ENCODE data around the gene ANO7. TPM values are rescaled to one million over a fixed set of nuclear protein-coding genes. Genes with fewer than 3 reads are reported as not detected.

ANO7 gene
- total RNA-seq, 1 experiment from 2014 or later: 0.84 TPM

DNA sequence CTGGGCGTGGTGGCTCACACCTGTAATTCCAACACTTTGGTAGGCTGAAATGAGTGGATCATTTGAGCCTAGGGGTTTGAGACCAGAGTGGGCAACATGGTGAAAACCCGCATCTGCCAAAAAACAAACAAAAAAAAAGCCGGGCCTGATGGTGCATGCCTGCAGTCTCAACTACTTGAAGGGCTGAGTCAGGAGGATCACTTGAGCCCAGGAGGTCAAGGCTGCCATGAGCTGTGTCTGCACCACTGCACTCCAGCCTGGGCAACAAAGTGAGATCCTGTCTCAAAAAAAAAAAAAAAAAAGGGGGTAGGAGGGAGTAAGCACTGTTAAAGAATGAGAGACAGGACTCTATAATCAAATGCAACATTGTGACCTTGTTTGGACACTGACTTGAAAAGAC, 72.4 kb downstream of the ANO7 start:
- H3K9me2 ChIP-seq (ENCODE audit: insufficient read depth): no peaks in the 10 kb centered on the region
- no peak overlapping the region for H3K9ac ChIP-seq (ENCODE audit: low read length)
- no peaks in the 10 kb centered on the region for H3K9me3 ChIP-seq (ENCODE audit: control insufficient read depth in 1 of 2, insufficient read depth in 1 of 2, low read depth in 1 of 2, low read length in 2 of 2)
- ATAC-seq: no peak
- H3K27ac ChIP-seq (ENCODE audit: low read depth, low read length): no peak overlapping the region
- POLR2A ChIA-PET: no interaction called here
- H3K4me1 ChIP-seq (ENCODE audit: control insufficient read depth in 1 of 2, insufficient read depth in 2 of 2, low read length in 2 of 2): no peaks in the 10 kb centered on the region
- TF ChIP-seq SRF (IDR thresholded peaks at IDR 0.05; ENCODE audit: low read depth) (no peak), EZH2 (IDR thresholded peaks at IDR 0.05) (no peak), CEBPB (IDR thresholded peaks at IDR 0.05; ENCODE audit: low read depth) (no peak), SP1 (IDR thresholded peaks at IDR 0.05; ENCODE audit: low read depth) (no peak), TCF7L2 (IDR thresholded peaks at IDR 0.05; ENCODE audit: borderline replicate concordance, extremely low read depth, insufficient read depth, insufficient read length) (no peak), POLR2A (IDR thresholded peaks at IDR 0.05; ENCODE audit: borderline replicate concordance, extremely low read depth, insufficient read depth, insufficient read length) (no peak), EZH2phosphoT487 (IDR thresholded peaks at IDR 0.05; ENCODE audit: borderline replicate concordance) (no peak), POLR2AphosphoS5 (IDR thresholded peaks at IDR 0.05; ENCODE audit: low read depth, low read length) (no peak)
- TF ChIP-seq, protein P1, sequence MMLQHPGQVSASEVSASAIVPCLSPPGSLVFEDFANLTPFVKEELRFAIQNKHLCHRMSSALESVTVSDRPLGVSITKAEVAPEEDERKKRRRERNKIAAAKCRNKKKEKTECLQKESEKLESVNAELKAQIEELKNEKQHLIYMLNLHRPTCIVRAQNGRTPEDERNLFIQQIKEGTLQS (IDR thresholded peaks at IDR 0.05): no peak
- TF ChIP-seq, protein P2, sequence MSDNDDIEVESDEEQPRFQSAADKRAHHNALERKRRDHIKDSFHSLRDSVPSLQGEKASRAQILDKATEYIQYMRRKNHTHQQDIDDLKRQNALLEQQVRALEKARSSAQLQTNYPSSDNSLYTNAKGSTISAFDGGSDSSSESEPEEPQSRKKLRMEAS (IDR thresholded peaks at IDR 0.05): no peak
- TF ChIP-seq, protein P3, sequence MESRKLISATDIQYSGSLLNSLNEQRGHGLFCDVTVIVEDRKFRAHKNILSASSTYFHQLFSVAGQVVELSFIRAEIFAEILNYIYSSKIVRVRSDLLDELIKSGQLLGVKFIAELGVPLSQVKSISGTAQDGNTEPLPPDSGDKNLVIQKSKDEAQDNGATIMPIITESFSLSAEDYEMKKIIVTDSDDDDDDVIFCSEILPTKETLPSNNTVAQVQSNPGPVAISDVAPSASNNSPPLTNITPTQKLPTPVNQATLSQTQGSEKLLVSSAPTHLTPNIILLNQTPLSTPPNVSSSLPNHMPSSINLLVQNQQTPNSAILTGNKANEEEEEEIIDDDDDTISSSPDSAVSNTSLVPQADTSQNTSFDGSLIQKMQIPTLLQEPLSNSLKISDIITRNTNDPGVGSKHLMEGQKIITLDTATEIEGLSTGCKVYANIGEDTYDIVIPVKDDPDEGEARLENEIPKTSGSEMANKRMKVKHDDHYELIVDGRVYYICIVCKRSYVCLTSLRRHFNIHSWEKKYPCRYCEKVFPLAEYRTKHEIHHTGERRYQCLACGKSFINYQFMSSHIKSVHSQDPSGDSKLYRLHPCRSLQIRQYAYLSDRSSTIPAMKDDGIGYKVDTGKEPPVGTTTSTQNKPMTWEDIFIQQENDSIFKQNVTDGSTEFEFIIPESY (IDR thresholded peaks at IDR 0.05; ENCODE audit: extremely low read depth, insufficient replicate concordance, low read length): no peak
- TF ChIP-seq, protein P4, sequence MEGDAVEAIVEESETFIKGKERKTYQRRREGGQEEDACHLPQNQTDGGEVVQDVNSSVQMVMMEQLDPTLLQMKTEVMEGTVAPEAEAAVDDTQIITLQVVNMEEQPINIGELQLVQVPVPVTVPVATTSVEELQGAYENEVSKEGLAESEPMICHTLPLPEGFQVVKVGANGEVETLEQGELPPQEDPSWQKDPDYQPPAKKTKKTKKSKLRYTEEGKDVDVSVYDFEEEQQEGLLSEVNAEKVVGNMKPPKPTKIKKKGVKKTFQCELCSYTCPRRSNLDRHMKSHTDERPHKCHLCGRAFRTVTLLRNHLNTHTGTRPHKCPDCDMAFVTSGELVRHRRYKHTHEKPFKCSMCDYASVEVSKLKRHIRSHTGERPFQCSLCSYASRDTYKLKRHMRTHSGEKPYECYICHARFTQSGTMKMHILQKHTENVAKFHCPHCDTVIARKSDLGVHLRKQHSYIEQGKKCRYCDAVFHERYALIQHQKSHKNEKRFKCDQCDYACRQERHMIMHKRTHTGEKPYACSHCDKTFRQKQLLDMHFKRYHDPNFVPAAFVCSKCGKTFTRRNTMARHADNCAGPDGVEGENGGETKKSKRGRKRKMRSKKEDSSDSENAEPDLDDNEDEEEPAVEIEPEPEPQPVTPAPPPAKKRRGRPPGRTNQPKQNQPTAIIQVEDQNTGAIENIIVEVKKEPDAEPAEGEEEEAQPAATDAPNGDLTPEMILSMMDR (IDR thresholded peaks at IDR 0.05 in 2 of 3, conservative IDR thresholded peaks at IDR 0.05 in 1 of 3; ENCODE audit: borderline replicate concordance in 1 of 3, insufficient read depth in 1 of 3, low read depth in 2 of 3, low read length in 2 of 3): no peak
- H3K36me3 ChIP-seq (ENCODE audit: control insufficient read depth in 1 of 2, insufficient read depth in 2 of 2, low read length in 2 of 2): peaks cover 57 to 70% of the 10 kb centered on the region in 2 experiments
- no peak for DNase-seq (ENCODE audit: low read depth, low spot score)
- no TSS peak for BruUV-seq (replicated peaks)
- RAD21 ChIA-PET (ENCODE audit: low non-redundant PET in 1 of 2, low total read pairs in 2 of 2, uncharacterized antibody in 2 of 2, unreplicated experiment in 2 of 2): no interaction called here
- no peaks in the 10 kb centered on the region for H3K27me3 ChIP-seq (ENCODE audit: insufficient read depth, low read length)
- H2AFZ ChIP-seq (ENCODE audit: low read depth, low read length, poor library complexity, severe bottlenecking): no peak overlapping the region
- H3K4me2 ChIP-seq (ENCODE audit: low read length): no peak overlapping the region
- intact Hi-C loops (cut with micrococcal nuclease): no loop called here
- no peak overlapping the region for H3K4me3 ChIP-seq (replicated peaks in 1 of 2; ENCODE audit: low read depth in 1 of 2, low read length in 2 of 2)
- H3K79me2 ChIP-seq (ENCODE audit: insufficient read depth, low read length): peaks cover 70% of the 10 kb centered on the region; the same call in 1 of the 2 replicates
- no peaks in the 10 kb centered on the region for H4K20me1 ChIP-seq (ENCODE audit: insufficient read depth)
- CTCF ChIA-PET: no interaction called here
